Common myeloid progenitor, CD34-positive (primary cell): ENCODE results near the gene FBLN1.

ENCODE experiments used
- CTCF ChIA-PET: fragments of 350-600 bp; sonication (Branson Sonifier 250); formaldehyde crosslinking; loops from one replicate; lab custom pipeline; 2021; ENCODE audit warnings: antibody characterized with exemption; lab: Charles Lee
- POLR2A ChIA-PET: fragments of 350-600 bp; sonication (Branson Sonifier 250); formaldehyde crosslinking; loops from one replicate; lab custom pipeline; 2021; ENCODE audit warnings: antibody characterized with exemption; lab: Charles Lee
- DNase-seq, 3 donors: peaks; one replicate each; pipeline versions ENCODE4 v3.0.0 to v3.0.0-alpha.2; 2013
- H3K27ac ChIP-seq, 2 experiments: 1 replicate in 1 of 2; 2 replicates in 1 of 2; pipeline ENCODE4 v1.7.0; 2013; ENCODE audit warnings: inconsistent platforms in 2 of 2, low read length in 2 of 2, mild to moderate bottlenecking in 2 of 2, low read depth in 1 of 2, moderate library complexity in 1 of 2; ENCODE audit not compliant: severe bottlenecking in 2 of 2, insufficient read depth in 1 of 2, poor library complexity in 1 of 2
- H3K27me3 ChIP-seq, 5 experiments: replicated peaks in 2 of 5; 1 replicate in 3 of 5; 2 replicates in 2 of 5; pipeline versions ENCODE4 v1.6.1 to v1.7.0; 2013; ENCODE audit warnings: low read length in 4 of 5, mild to moderate bottlenecking in 2 of 5, moderate library complexity in 2 of 5, inconsistent platforms in 1 of 5; ENCODE audit not compliant: insufficient read depth in 5 of 5, control insufficient read depth in 4 of 5
- H3K36me3 ChIP-seq, 4 experiments: 1 replicate in 2 of 4; 2 replicates in 2 of 4; pipeline versions ENCODE4 v1.6.1 to v1.7.0; 2013; ENCODE audit warnings: low read length in 3 of 4, control low read depth in 1 of 4, mild to moderate bottlenecking in 1 of 4; ENCODE audit not compliant: control insufficient read depth in 4 of 4, insufficient read depth in 4 of 4
- H3K4me1 ChIP-seq, 4 experiments: 1 replicate in 3 of 4; 2 replicates in 1 of 4; pipeline versions ENCODE4 v1.6.1 to v1.7.1; 2013; ENCODE audit warnings: low read length in 3 of 4, mild to moderate bottlenecking in 3 of 4, control low read depth in 1 of 4, inconsistent platforms in 1 of 4, moderate library complexity in 1 of 4; ENCODE audit not compliant: control insufficient read depth in 4 of 4, insufficient read depth in 4 of 4; ENCODE audit errors: control extremely low read depth in 1 of 4
- H3K4me3 ChIP-seq, 7 experiments: 1 replicate in 4 of 7; 2 replicates in 3 of 7; pipeline versions ENCODE4 v1.5.1 to v1.7.0; 2013; ENCODE audit warnings: mild to moderate bottlenecking in 7 of 7, low read length in 6 of 7, moderate library complexity in 6 of 7, inconsistent platforms in 2 of 7, low read depth in 2 of 7, control low read depth in 1 of 7; ENCODE audit not compliant: insufficient read depth in 4 of 7, control insufficient read depth in 1 of 7; ENCODE audit errors: extremely low read depth in 1 of 7
- H3K9me3 ChIP-seq, 5 experiments: 1 replicate in 4 of 5; 2 replicates in 1 of 5; pipeline versions ENCODE4 v1.6.1 to v1.7.1; 2013; ENCODE audit warnings: low read length in 4 of 5, mild to moderate bottlenecking in 2 of 5, inconsistent platforms in 1 of 5, low read depth in 1 of 5, moderate library complexity in 1 of 5; ENCODE audit not compliant: control insufficient read depth in 4 of 5, insufficient read depth in 2 of 5; ENCODE audit errors: control extremely low read depth in 1 of 5
- WGBS: methylation state at CpG from one replicate; pipeline ENCODE4 v1.1.5; 2013; ENCODE audit not compliant: insufficient coverage; 5-methylcytosine and 5-hydroxymethylcytosine counted together

The FBLN1 gene

GRCh38 chr22:45526768-45527360 lies 24.2 kb downstream of the FBLN1 start:
- POLR2A ChIA-PET: no interaction called here
- no peaks in the 10 kb centered on the region for H3K4me1 ChIP-seq
- no peaks in the 10 kb centered on the region for H3K27me3 ChIP-seq
- no peaks in the 10 kb centered on the region for H3K36me3 ChIP-seq
- H3K4me3 ChIP-seq: no peak overlapping the region
- DNase-seq: no peak
- CTCF ChIA-PET: no interaction called here
- H3K9me3 ChIP-seq: no peaks in the 10 kb centered on the region
- no peak overlapping the region for H3K27ac ChIP-seq
- 89% methylated on average over 8 of the region's 10 CpGs for WGBS

GRCh38 chr22:45527456-45527855 lies 24.8 kb downstream of the FBLN1 start:
- Histone ChIP-seq H3K27ac (no peak overlapping the region), H3K4me3 (no peak overlapping the region), H3K27me3 (no peaks in the 10 kb centered on the region), H3K4me1 (no peaks in the 10 kb centered on the region), H3K36me3 (no peaks in the 10 kb centered on the region), H3K9me3 (no peaks in the 10 kb centered on the region)
- DNase-seq: no peak
- 97% methylated on average over 3 of the region's 6 CpGs for WGBS
- POLR2A ChIA-PET: no interaction called here
- CTCF ChIA-PET: no interaction called here

GRCh38 chr22:45528046-45528445 lies 25.4 kb downstream of the FBLN1 start:
- CTCF ChIA-PET: no interaction called here
- Histone ChIP-seq H3K4me3 (no peak overlapping the region), H3K27ac (no peak overlapping the region), H3K4me1 (no peaks in the 10 kb centered on the region), H3K36me3 (no peaks in the 10 kb centered on the region), H3K27me3 (no peaks in the 10 kb centered on the region), H3K9me3 (no peaks in the 10 kb centered on the region)
- no peak for DNase-seq
- 98% methylated on average over 7 of the region's 9 CpGs for WGBS
- POLR2A ChIA-PET: no interaction called here

- no peaks in the 10 kb centered on the region for H3K4me1 ChIP-seq
- 100% methylated on average over 8 of the region's 11 CpGs for WGBS
- no peak for DNase-seq
- H3K9me3 ChIP-seq: no peaks in the 10 kb centered on the region
- ChIA-PET POLR2A (no interaction called here), CTCF (no interaction called here)
- no peaks in the 10 kb centered on the region for H3K27me3 ChIP-seq
- H3K27ac ChIP-seq: no peak overlapping the region
- no peaks in the 10 kb centered on the region for H3K36me3 ChIP-seq
- H3K4me3 ChIP-seq: no peak overlapping the region
Measured at GRCh38 chr22:45529105-45529504, 26.4 kb downstream of the FBLN1 start.

GRCh38 chr22:45529971-45530575 lies 27.4 kb downstream of the FBLN1 start:
- ChIA-PET POLR2A (no interaction called here), CTCF (no interaction called here)
- no peaks in the 10 kb centered on the region for H3K9me3 ChIP-seq
- H3K27ac ChIP-seq: no peak overlapping the region
- no peaks in the 10 kb centered on the region for H3K27me3 ChIP-seq
- DNase-seq: no peak
- no peaks in the 10 kb centered on the region for H3K36me3 ChIP-seq
- no peak overlapping the region for H3K4me3 ChIP-seq
- no peaks in the 10 kb centered on the region for H3K4me1 ChIP-seq
- WGBS: 97% methylated on average over 9 of the region's 11 CpGs

GRCh38 chr22:45531441-45532234 lies 29.0 kb downstream of the FBLN1 start:
- H3K27me3 ChIP-seq: no peaks in the 10 kb centered on the region
- ChIA-PET POLR2A (no interaction called here), CTCF (no interaction called here)
- H3K4me3 ChIP-seq: no peak overlapping the region
- no peak for DNase-seq
- no peaks in the 10 kb centered on the region for H3K4me1 ChIP-seq
- no peak overlapping the region for H3K27ac ChIP-seq
- 93% methylated on average over 7 of the region's 9 CpGs for WGBS
- no peaks in the 10 kb centered on the region for H3K9me3 ChIP-seq
- no peaks in the 10 kb centered on the region for H3K36me3 ChIP-seq

GRCh38 chr22:45532235-45532631 lies 29.6 kb downstream of the FBLN1 start:
- 95% methylated on average over 3 of the region's 3 CpGs for WGBS
- no peak for DNase-seq
- ChIA-PET POLR2A (no interaction called here), CTCF (no interaction called here)
- Histone ChIP-seq H3K36me3 (no peaks in the 10 kb centered on the region), H3K27me3 (no peaks in the 10 kb centered on the region), H3K4me3 (no peak overlapping the region), H3K27ac (no peak overlapping the region), H3K4me1 (no peaks in the 10 kb centered on the region), H3K9me3 (no peaks in the 10 kb centered on the region)
